Measurements from ENCODE around the gene SIPA1L3. TPM values are rescaled to one million over a fixed set of nuclear protein-coding genes. Genes with fewer than 3 reads are reported as not detected.

SIPA1L3 gene
- total RNA-seq, 1 donor from 2014 or later = 66.7 TPM

DNA sequence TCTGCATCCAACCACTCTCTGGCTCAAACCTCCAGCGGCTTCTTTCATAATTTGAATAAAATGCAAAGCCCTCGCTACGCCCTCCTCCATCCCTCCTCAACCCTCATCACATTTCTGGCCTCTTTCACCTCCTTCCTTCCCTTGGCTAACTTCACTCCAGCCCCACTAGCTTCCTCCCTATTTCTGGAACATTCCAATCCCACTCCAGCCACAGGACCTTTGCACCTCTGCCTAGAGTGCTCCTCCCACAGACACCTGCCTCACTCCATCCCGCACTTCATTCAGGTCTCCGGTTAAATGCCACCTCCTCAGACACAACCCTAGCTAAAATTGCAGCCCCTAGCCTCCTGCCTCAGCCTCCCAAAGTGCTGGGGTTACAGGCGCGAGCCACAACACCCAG is 324.9 kb downstream of the SIPA1L3 start:
- no peak overlapping the region for H3K4me3 ChIP-seq (ENCODE audit: low read depth, low read length)
- DNase-seq (ENCODE audit: low read depth) = no peak
- TF ChIP-seq, protein P1, sequence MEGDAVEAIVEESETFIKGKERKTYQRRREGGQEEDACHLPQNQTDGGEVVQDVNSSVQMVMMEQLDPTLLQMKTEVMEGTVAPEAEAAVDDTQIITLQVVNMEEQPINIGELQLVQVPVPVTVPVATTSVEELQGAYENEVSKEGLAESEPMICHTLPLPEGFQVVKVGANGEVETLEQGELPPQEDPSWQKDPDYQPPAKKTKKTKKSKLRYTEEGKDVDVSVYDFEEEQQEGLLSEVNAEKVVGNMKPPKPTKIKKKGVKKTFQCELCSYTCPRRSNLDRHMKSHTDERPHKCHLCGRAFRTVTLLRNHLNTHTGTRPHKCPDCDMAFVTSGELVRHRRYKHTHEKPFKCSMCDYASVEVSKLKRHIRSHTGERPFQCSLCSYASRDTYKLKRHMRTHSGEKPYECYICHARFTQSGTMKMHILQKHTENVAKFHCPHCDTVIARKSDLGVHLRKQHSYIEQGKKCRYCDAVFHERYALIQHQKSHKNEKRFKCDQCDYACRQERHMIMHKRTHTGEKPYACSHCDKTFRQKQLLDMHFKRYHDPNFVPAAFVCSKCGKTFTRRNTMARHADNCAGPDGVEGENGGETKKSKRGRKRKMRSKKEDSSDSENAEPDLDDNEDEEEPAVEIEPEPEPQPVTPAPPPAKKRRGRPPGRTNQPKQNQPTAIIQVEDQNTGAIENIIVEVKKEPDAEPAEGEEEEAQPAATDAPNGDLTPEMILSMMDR (conservative IDR thresholded peaks at IDR 0.05; ENCODE audit: low read depth, low read length) = no peak

DNA sequence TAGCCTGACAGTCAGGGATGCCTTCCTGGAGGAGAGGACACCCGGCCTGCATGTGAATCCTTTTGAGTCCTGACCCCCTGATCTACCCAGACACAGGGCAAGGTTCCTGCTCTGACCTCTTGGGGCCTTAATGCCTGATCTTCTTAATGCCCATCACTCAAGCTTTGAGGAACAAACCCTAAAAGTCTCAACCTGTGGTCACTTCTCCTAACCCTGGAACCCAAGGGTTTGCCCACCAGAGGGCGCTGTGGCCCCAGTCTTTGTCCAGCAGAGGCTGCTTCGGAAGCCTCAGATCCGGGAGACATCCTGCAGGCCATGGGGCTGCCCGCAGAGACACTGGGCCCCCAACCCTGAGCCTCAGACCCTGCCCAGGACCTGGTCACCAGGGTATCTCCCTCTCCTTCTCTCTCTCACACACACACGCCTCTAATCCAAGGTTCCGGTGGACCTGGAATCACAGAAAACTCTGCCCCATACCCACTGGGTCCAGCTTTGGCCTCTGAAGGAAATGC is 326.8 kb downstream of the SIPA1L3 start:
- TF ChIP-seq, protein P1 (conservative IDR thresholded peaks at IDR 0.05; ENCODE audit: low read depth, low read length) = peak; percentile 89
- no peak for DNase-seq (ENCODE audit: low read depth)
- no peak overlapping the region for H3K4me3 ChIP-seq (ENCODE audit: low read depth, low read length)

DNA sequence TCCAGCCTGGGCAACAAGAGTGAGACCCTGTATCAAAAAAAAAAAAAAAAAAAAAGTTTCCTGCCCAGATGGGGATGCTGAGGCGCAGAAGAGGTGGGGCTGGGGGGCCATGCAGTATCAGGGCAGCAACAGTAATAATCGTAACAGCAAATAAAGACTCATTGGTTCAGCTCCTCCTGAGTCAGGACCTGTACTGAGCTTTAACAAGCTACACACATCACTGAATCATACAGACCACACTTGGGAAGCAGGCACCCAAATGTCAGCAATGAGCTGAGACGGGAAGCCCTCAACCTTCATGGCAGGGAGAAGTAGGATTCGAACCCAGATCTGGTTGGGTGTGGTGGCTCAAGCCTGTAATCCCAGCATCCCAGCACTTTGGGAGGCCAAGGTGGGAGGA is 327.6 kb downstream of the SIPA1L3 start:
- H3K4me3 ChIP-seq (ENCODE audit: low read depth, low read length) = no peak overlapping the region
- DNase-seq (ENCODE audit: low read depth) = no peak
- TF ChIP-seq, protein P1 (conservative IDR thresholded peaks at IDR 0.05; ENCODE audit: low read depth, low read length) = no peak

DNA sequence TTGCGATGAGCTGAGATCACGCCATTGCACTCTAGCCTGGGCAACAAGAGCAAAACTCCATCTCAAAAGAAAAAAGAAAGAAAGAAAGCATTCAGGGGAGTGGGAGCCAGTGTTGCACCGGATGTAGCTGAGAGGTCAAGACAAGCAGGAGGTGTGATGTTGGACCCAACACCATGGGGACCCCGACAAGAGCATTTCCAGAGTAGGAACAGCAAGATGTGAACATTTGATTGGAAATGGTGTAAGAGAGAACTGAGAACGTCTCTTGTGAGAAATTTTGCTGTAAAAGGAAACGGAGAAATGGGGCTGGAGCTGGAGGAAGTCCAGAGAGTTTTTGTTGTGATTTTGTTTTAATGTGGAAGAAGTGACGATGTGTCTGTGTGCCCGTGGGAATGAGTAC is 332.8 kb downstream of the SIPA1L3 start:
- DNase-seq (ENCODE audit: low read depth) = no peak
- TF ChIP-seq, protein P1 (conservative IDR thresholded peaks at IDR 0.05; ENCODE audit: low read depth, low read length) = no peak
- H3K4me3 ChIP-seq (ENCODE audit: low read depth, low read length) = no peak overlapping the region

DNA sequence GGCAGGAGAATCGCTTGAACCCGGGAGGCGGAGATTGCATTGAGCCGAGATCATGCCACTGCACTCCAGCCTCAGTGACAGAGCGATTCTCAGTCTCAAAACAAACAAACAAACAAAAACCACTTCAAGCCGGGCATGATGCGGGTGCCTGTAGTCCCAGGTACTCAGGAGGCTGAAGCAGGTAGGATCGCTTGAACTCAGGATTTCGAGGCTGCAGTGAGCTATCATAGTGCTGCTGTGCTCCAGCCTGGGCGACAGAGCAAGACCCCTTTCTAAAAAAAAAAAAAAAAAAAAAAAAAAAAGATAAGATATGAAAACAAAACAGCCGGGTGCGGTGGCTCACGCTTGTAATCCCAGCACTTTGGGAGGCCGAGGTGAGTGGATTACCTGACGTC is 336.3 kb downstream of the SIPA1L3 start:
- DNase-seq (ENCODE audit: low read depth) = no peak
- TF ChIP-seq, protein P1 (conservative IDR thresholded peaks at IDR 0.05; ENCODE audit: low read depth, low read length) = no peak
- no peak overlapping the region for H3K4me3 ChIP-seq (ENCODE audit: low read depth, low read length)

DNA sequence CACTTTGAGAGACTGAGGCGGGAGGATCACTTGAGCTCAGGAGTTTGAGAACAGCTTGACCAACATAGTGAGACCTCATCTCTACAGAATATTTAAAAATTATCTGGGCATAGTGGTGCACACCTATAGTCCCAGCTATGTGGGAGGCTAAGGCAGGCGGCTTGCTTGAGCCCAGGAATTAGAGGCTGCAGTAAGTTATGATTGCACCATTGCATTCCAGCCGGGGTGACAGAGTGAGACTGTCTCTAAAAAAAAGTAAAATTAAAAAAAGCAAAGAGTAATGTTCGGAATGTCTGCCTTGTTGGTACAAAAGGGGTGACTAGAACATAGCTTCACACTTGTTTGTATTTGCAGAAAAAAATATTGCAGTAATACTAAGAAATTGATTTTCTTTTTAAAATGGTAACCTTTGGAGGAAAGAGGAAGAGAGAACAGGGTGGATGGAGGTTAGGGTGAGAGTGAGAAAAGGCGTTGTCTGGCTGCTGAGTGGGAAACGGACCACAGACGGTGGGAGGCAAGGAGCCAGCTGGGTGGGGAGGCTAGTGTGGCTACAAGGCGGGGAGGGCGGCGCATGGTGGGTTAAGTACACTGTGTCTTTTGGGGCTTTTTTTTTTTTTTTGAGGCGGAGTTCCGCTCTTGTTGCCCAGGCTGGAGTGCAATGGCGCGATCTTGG is 339.0 kb downstream of the SIPA1L3 start:
- no peak overlapping the region for H3K4me3 ChIP-seq (ENCODE audit: low read depth, low read length)
- DNase-seq (ENCODE audit: low read depth) = no peak
- TF ChIP-seq, protein P1 (conservative IDR thresholded peaks at IDR 0.05; ENCODE audit: low read depth, low read length) = no peak

DNA sequence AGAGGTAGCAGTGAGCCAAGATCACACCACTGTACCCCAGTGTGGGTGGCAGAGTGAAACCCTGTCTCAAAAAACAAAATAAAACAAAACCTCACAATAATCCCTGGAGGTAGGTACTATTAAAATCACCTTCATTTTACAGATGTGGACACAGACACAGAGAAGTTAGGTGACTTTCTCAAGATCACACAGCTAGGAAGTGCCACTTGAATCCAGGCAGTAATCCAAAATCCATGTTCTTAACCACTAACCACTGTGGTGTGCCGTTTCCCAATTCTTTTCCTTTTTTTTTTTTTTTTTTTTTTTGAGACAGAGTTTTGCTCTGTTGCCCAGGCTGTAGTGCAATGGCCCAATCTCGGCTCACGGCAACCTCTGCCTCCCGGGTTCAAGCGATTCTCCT is 340.1 kb downstream of the SIPA1L3 start:
- no peak for DNase-seq (ENCODE audit: low read depth)
- TF ChIP-seq, protein P1 (conservative IDR thresholded peaks at IDR 0.05; ENCODE audit: low read depth, low read length) = no peak
- H3K4me3 ChIP-seq (ENCODE audit: low read depth, low read length) = no peak overlapping the region

Measured in epithelial cell of proximal tubule (primary cell).